Heart left ventricle (tissue), 16 donors: Measurements from ENCODE around the gene LIAS. TPM values are rescaled to one million over a fixed set of nuclear protein-coding genes. Genes with fewer than 3 reads are reported as not detected.
"Not testable (repeated sequence)": the region's sequence is repeated elsewhere in the genome, so short reads cannot be mapped to it uniquely, and the experiment has no call there.

Experiments
- ATAC-seq, 4 donors: fragments of 200-7000 bp; cut with Tn5 transposase; one replicate each; pipeline ENCODE4 v1.9.1; 2020 to 2022; ENCODE audit warnings: moderate library complexity in 4 of 4, mild to moderate bottlenecking in 3 of 4, moderate number of reproducible peaks in 1 of 4
- DNase-seq, 5 donors: peaks; one replicate each; pipeline ENCODE4 v3.0.0-alpha.2; 2020
- H3K27ac ChIP-seq, 12 donors: fragments of 200-600 bp; sonication (generic) in 4 of 12; one replicate each; pipeline versions ENCODE4 v1.5.0 to v1.8.0; 2016 to 2022; ENCODE audit warnings: mild to moderate bottlenecking in 2 of 12
- H3K27me3 ChIP-seq, 9 donors: fragments of 200-600 bp; sonication (generic) in 2 of 9; one replicate each; pipeline versions ENCODE4 v1.5.1 to v1.8.0; 2016 to 2022; ENCODE audit warnings: mild to moderate bottlenecking in 3 of 9
- H3K36me3 ChIP-seq, 9 donors: fragments of 200-600 bp; sonication (generic) in 2 of 9; one replicate each; pipeline versions ENCODE4 v1.5.0 to v1.8.0; 2018 to 2022; ENCODE audit warnings: mild to moderate bottlenecking in 2 of 9
- H3K4me1 ChIP-seq, 12 donors: fragments of 200-600 bp; sonication (generic) in 4 of 12; one replicate each; pipeline versions ENCODE4 v1.5.0 to v1.8.0; 2016 to 2022; ENCODE audit warnings: mild to moderate bottlenecking in 3 of 12
- H3K4me3 ChIP-seq, 12 donors: fragments of 200-600 bp; sonication (generic) in 4 of 12; one replicate each; pipeline versions ENCODE4 v1.5.0 to v1.8.0; 2017 to 2022; ENCODE audit warnings: mild to moderate bottlenecking in 9 of 12, moderate library complexity in 4 of 12
- H3K9me3 ChIP-seq, 12 donors: fragments of 200-600 bp; sonication (generic) in 4 of 12; one replicate each; pipeline versions ENCODE4 v1.5.0 to v1.8.0; 2016 to 2022; ENCODE audit warnings: mild to moderate bottlenecking in 1 of 12
- CTCF ChIP-seq, 12 donors: fragments of 200-600 bp; sonication (generic) in 4 of 12; IDR thresholded peaks; one replicate each; pipeline versions ENCODE4 v1.5.0 to v1.8.0; 2018 to 2022; ENCODE audit warnings: antibody characterized with exemption in 12 of 12, mild to moderate bottlenecking in 5 of 12
- POLR2A ChIP-seq, 2 donors: fragments of 450-650 bp; IDR thresholded peaks; one replicate each; pipeline ENCODE4 v1.6.1; 2017; ENCODE audit warnings: antibody characterized with exemption in 2 of 2, mild to moderate bottlenecking in 2 of 2, moderate library complexity in 2 of 2
- WGBS, 4 donors: extraction: QIAGEN DNeasy Blood & Tissue Kit in 2 of 4; methylation state at CpG; one replicate each; pipeline versions ENCODE4 v1.1.5 to v1.1.7; 2013 to 2018; 5-methylcytosine and 5-hydroxymethylcytosine counted together
- intact Hi-C, 10 donors: fragments of 100-400 bp; cut with DNase I; formaldehyde crosslinking; loops; one replicate each; pipeline versions ENCODE4 v1.11.1 to v1.14.2; 2022
- polyA plus RNA-seq, 2 donors: library from polyadenylated mRNA; stranded (reverse); fragments of 200-250 nt; gene quantifications; one replicate each; pipeline ENCODE4 v1.2.3, GENCODE V29; 2013
- total RNA-seq, 9 donors: library from RNA; depleted of rRNA in 2 of 9; stranded (reverse); fragments of >200 nt in 2 of 9; fragmentation: NEBNext Ultra II Directional in 3 of 9; extraction: Animal tissue kit (Norgen Biotek cat#: 25700) in 3 of 9; gene quantifications; one replicate each; pipeline versions ENCODE4 v1.1.0 to v1.2.4, GENCODE V29; 2016 to 2023
- donor health status: ischemic (EF 13 %, LVEDD 7.1; RV severe dilation, severe dysfunction).
- donor health status: healthy with polysubstance abuse.
- donor health status: DM: no; HTN: yes; CAD: no.
- donor health status: DM: no; HTN: no; CAD: no.
- donor health status: ischemic (EF 25% LVEDD 6.9; RV normal size, moderate dysfunction).
- donor health status: ischemic (EF 25% LVEDD 5.7; RV mildly dilated, moderate dysfunction).
- donor health status: healthy.
- donor health status: DM: yes; HTN: yes; CAD: no.
- donor health status: ischemic (EF 35%, LVEDD 5.7; RV mildly dilated, moderate dysfunction).
- donor health status: nonischemic (EF 11% LVEDD 7.7; RV severe dilation, severe dysfunction).
- donor health status: DM: yes; HTN: yes; CAD: no.
- donor health status: PGD.
- donor health status: ischemic (EF 29% LVEDD 5.4; RV normal size, mild dysfunction).
- donor health status: nonischemic (EF 23%, LVEDD 6.1; RV moderate dilation, normal function).

Gene LIAS
- total and polyA plus RNA-seq, 11 donors = 15.8 to 34.4 (median 20.2) TPM

- 81 to 93% (median 90%) methylated on average over 3 of the region's 3 CpGs for WGBS, 4 donors
- DNase-seq = no peak
- Histone ChIP-seq H3K9me3 (no peaks in the 10 kb centered on the region), H3K36me3 (no peaks in the 10 kb centered on the region), H3K4me3 (no peak overlapping the region), H3K4me1 (no peaks in the 10 kb centered on the region), H3K27ac (no peak overlapping the region), H3K27me3 (no peaks in the 10 kb centered on the region)
- TF ChIP-seq CTCF (IDR thresholded peaks at IDR 0.05) = no peak
- TF ChIP-seq POLR2A (IDR thresholded peaks at IDR 0.05) = no peak
- no peak for ATAC-seq
- intact Hi-C loops = no loop called here
Measured at GRCh38 chr4:39422247-39422646, 36.6 kb upstream of the LIAS start.

- H3K4me3 ChIP-seq, H3K27ac ChIP-seq, DNase-seq, H3K4me1 ChIP-seq, H3K36me3 ChIP-seq, H3K27me3 ChIP-seq, ATAC-seq, H3K9me3 ChIP-seq, intact Hi-C loops: not testable (repeated sequence)
- WGBS, 4 donors = 81 to 93% (median 91%) methylated on average over 1 of the region's 1 CpG
Measured at GRCh38 chr4:39425297-39425696, 33.6 kb upstream of the LIAS start.

GRCh38 chr4:39426728-39427127 lies 32.1 kb upstream of the LIAS start:
- TF ChIP-seq CTCF (IDR thresholded peaks at IDR 0.05) (no peak), POLR2A (IDR thresholded peaks at IDR 0.05) (no peak)

GRCh38 chr4:39427520-39428114 lies 31.2 kb upstream of the LIAS start:
- H3K36me3 ChIP-seq = no peaks in the 10 kb centered on the region
- no peak overlapping the region for H3K27ac ChIP-seq
- no peak overlapping the region for H3K4me3 ChIP-seq
- intact Hi-C loops = no loop called here
- ATAC-seq (no peak), DNase-seq (no peak)
- no peaks in the 10 kb centered on the region for H3K9me3 ChIP-seq
- no peaks in the 10 kb centered on the region for H3K4me1 ChIP-seq
- 62 to 68% (median 63%) methylated on average over 10 of the region's 10 CpGs for WGBS, 4 donors
- H3K27me3 ChIP-seq = no peaks in the 10 kb centered on the region
- TF ChIP-seq POLR2A (IDR thresholded peaks at IDR 0.05) (no peak), CTCF (IDR thresholded peaks at IDR 0.05) (no peak)

More at GRCh38 chr4:39426728-39427127, 32.1 kb upstream of the LIAS start:
- DNase-seq = no peak
- H3K4me1 ChIP-seq = no peaks in the 10 kb centered on the region
- H3K27ac ChIP-seq = no peak overlapping the region
- H3K27me3 ChIP-seq = no peaks in the 10 kb centered on the region
- H3K9me3 ChIP-seq = no peaks in the 10 kb centered on the region
- H3K36me3 ChIP-seq = no peaks in the 10 kb centered on the region
- ATAC-seq = no peak
- WGBS, 4 donors = 89 to 96% (median 95%) methylated on average over 1 of the region's 1 CpG
- intact Hi-C loops = no loop called here
- no peak overlapping the region for H3K4me3 ChIP-seq
